ENCODE results near the gene UBE3C. TPM values are rescaled to one million over a fixed set of nuclear protein-coding genes. Genes with fewer than 3 reads are reported as not detected.

The UBE3C gene
- total RNA-seq, 1 donor from 2014 or later = 56.9 TPM

- no peak overlapping the region for H3K27ac ChIP-seq
- DNase-seq (no peak), ATAC-seq (no peak)
- H3K27me3 ChIP-seq = no peaks in the 10 kb centered on the region
- no peak overlapping the region for H3K4me3 ChIP-seq
- H3K9me3 ChIP-seq = no peaks in the 10 kb centered on the region
- H3K4me1 ChIP-seq = no peaks in the 10 kb centered on the region
- no peaks in the 10 kb centered on the region for H3K36me3 ChIP-seq
- TF ChIP-seq, protein P1, sequence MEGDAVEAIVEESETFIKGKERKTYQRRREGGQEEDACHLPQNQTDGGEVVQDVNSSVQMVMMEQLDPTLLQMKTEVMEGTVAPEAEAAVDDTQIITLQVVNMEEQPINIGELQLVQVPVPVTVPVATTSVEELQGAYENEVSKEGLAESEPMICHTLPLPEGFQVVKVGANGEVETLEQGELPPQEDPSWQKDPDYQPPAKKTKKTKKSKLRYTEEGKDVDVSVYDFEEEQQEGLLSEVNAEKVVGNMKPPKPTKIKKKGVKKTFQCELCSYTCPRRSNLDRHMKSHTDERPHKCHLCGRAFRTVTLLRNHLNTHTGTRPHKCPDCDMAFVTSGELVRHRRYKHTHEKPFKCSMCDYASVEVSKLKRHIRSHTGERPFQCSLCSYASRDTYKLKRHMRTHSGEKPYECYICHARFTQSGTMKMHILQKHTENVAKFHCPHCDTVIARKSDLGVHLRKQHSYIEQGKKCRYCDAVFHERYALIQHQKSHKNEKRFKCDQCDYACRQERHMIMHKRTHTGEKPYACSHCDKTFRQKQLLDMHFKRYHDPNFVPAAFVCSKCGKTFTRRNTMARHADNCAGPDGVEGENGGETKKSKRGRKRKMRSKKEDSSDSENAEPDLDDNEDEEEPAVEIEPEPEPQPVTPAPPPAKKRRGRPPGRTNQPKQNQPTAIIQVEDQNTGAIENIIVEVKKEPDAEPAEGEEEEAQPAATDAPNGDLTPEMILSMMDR (IDR thresholded peaks at IDR 0.05) = no peak
- intact Hi-C loops (cut with DNase I) = no loop called here
Observed at GRCh38 chr7:157117796-157118195, 20.9 kb upstream of the UBE3C start.

DNA sequence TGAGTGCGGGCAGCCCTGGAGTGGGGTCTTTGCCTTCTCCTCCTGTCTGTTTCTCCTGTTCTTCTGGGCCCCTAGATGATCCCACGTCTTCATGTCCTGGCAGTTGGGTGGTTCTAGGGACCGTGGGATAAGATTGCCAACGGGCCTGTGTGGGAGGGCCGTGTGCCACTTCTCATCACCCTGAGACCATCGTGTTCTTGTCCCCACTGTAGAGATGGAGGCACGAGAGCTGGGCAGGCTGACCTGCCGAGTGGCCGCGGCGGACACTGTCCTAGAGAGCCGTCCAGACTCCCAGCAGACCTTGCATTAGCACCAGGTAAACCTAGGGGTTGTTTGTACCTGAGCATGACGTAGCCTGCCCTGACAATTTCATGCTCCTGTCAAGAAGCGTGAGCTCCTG, 18.5 kb upstream of the UBE3C start:
- DNase-seq (no peak), ATAC-seq (no peak)
- Histone ChIP-seq H3K4me3 (no peak overlapping the region), H3K27ac (no peak overlapping the region), H3K9me3 (no peaks in the 10 kb centered on the region), H3K4me1 (no peaks in the 10 kb centered on the region), H3K36me3 (no peaks in the 10 kb centered on the region), H3K27me3 (no peaks in the 10 kb centered on the region)
- TF ChIP-seq, protein P1 (IDR thresholded peaks at IDR 0.05) = no peak
- intact Hi-C loops (cut with DNase I) = no loop called here

DNA sequence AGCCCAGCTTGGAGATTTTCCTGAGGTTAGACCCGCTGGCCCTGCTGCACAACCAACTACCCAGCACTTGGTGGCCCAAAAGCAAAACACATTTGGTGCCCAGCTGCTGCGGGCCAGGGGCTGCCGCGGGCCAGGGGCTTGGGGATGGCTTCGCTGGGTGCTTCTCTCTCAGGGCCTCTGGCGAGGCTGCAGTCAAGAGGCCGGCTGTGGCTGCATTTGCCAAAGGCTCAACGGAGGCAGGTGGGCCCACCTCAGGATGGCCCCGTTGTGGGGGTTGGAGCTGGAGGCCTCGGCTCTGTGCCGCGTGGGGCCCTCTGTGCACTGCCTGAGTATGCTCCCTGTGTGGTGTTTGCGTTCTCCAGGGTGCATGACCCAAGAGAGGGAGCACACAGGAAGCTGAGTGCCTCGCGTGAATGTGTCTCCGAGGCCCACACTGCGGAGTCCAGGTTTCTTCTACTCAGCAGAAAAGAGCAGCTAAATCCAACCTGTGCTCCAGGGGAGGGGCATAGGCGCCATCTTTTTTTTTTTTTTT, 17.5 kb upstream of the UBE3C start:
- DNase-seq = no peak
- no peaks in the 10 kb centered on the region for H3K4me1 ChIP-seq
- intact Hi-C loops (cut with DNase I) = no loop called here
- TF ChIP-seq, protein P1 (IDR thresholded peaks at IDR 0.05) = no peak
- ATAC-seq = no peak
- H3K4me3 ChIP-seq = no peak overlapping the region
- no peak overlapping the region for H3K27ac ChIP-seq
- H3K36me3 ChIP-seq = no peaks in the 10 kb centered on the region
- no peaks in the 10 kb centered on the region for H3K27me3 ChIP-seq
- no peaks in the 10 kb centered on the region for H3K9me3 ChIP-seq

- H3K4me1 ChIP-seq = no peaks in the 10 kb centered on the region
- TF ChIP-seq, protein P1 (IDR thresholded peaks at IDR 0.05) = no peak
- H3K9me3 ChIP-seq = no peaks in the 10 kb centered on the region
- intact Hi-C loops (cut with DNase I) = no loop called here
- H3K27ac ChIP-seq = no peak overlapping the region
- ATAC-seq (no peak), DNase-seq (no peak)
- no peak overlapping the region for H3K4me3 ChIP-seq
- no peaks in the 10 kb centered on the region for H3K27me3 ChIP-seq
- H3K36me3 ChIP-seq = no peaks in the 10 kb centered on the region
Observed at GRCh38 chr7:157122800-157123495, 15.8 kb upstream of the UBE3C start.

DNA sequence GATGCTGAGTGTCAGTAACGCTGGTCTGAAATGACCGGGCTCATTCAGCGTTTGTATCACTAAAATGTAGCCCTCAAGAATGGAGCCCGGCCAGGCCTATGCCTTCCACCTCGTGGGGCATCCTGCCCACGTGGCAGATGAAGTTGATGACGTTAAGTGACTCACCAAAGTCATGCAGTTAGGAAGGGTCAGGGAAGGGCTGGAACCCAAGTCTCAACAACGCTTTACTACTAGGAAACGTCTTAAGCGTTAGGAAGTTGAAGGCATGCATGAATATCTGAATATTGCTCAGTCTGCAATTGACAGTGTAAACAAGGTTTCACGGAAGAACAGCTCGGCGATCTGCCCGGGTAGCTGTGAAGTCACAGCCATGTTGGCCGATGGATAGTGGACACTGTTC, 14.0 kb upstream of the UBE3C start:
- Histone ChIP-seq H3K27ac (no peak overlapping the region), H3K27me3 (peaks cover 6% of the 10 kb centered on the region), H3K4me3 (no peak overlapping the region), H3K4me1 (no peaks in the 10 kb centered on the region), H3K9me3 (no peaks in the 10 kb centered on the region), H3K36me3 (no peaks in the 10 kb centered on the region)
- no peak for DNase-seq
- ATAC-seq = no peak
- intact Hi-C loops (cut with DNase I) = no loop called here
- TF ChIP-seq, protein P1 (IDR thresholded peaks at IDR 0.05) = no peak

All from upper lobe of right lung (tissue), 1 donor.